HT1080 (cell line): Measurements from ENCODE around the gene FRS2. TPM values are rescaled to one million over a fixed set of nuclear protein-coding genes. Genes with fewer than 3 reads are reported as not detected.
A peak's percentile ranks its signal among the peaks of the same experiment; 100 is the strongest.
"Not testable (repeated sequence)": the region's sequence is repeated elsewhere in the genome, so short reads cannot be mapped to it uniquely, and the experiment has no call there.

Experiments
- DNase-seq: peaks from one replicate; pipeline ENCODE4 v3.0.0-alpha.2; 2015; ENCODE audit warnings: low read depth
- polyA plus RNA-seq, 2 experiments: library from polyadenylated mRNA; depleted of rRNA; stranded (reverse); fragments of >200 nt; gene quantifications; 2 replicates each; pipeline ENCODE4 v1.2.3, GENCODE V29; 2015
- total RNA-seq: library from RNA; depleted of rRNA; stranded (reverse); fragments of >200 nt; shearing (Covaris generic); gene quantifications from 2 replicates; pipeline ENCODE4 v1.2.3, GENCODE V29; 2014; rRNA removed

Gene FRS2, protein sequence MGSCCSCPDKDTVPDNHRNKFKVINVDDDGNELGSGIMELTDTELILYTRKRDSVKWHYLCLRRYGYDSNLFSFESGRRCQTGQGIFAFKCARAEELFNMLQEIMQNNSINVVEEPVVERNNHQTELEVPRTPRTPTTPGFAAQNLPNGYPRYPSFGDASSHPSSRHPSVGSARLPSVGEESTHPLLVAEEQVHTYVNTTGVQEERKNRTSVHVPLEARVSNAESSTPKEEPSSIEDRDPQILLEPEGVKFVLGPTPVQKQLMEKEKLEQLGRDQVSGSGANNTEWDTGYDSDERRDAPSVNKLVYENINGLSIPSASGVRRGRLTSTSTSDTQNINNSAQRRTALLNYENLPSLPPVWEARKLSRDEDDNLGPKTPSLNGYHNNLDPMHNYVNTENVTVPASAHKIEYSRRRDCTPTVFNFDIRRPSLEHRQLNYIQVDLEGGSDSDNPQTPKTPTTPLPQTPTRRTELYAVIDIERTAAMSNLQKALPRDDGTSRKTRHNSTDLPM
- 11.7 and 19.1 TPM in 2 replicates for total RNA-seq
- 14.3 and 18.2 TPM in 2 replicates for polyA plus RNA-seq (2015; cell fraction: cytosol; rRNA removed)
- polyA plus RNA-seq (2015; cell fraction: nucleus; rRNA removed) = 14.8 and 21.2 TPM in 2 replicates

DNA sequence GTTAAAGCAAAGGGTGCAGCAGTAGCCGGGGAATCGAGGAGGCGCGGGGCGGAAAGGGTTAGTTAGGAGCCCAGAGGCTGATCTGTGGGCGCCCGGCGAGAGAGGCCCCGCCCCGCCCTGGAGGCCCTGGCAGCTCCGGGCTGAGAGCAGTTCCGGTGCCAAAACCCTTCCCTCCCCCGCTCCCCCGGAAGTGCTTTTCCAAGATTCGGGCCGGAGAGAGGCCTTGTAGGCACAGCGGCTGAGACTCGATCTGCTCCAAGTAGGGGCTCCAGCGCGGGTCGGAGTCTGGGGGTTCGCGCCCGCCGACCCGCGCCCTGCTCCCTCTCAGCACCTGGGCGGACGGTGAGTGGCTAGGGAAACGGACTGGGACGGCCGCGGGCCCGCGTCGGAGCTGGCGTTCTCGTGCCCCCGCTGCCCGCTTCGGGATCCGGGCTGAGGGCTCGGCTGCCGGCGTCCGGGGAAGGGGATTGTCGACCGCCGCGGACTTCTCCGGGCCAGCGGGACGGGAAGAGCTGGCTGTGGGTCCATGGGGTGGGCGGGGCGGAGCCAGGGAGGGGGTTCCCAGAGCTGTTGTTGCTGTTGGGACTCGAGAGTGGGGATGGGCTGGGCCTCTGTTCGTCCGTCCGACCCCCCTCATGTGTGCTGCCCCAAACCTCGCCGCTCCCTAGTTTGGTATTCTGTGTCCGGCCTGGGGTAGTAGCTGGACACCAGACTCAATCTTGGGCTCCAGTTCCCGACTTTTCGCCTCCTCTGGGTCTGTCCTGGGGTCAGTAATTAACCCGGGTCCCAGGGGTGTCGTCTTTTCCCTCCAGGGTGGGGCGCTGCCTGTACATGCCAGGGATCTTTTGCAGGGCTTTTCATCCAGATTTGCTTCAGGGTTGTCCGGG, at the start of gene FRS2:
TSS of gene FRS2 (plus strand) at position 200 of the 887 bp plus-strand sequence. CDS start 98,643 bp downstream, outside the sequence.
- peak; percentile 88 for DNase-seq

DNA sequence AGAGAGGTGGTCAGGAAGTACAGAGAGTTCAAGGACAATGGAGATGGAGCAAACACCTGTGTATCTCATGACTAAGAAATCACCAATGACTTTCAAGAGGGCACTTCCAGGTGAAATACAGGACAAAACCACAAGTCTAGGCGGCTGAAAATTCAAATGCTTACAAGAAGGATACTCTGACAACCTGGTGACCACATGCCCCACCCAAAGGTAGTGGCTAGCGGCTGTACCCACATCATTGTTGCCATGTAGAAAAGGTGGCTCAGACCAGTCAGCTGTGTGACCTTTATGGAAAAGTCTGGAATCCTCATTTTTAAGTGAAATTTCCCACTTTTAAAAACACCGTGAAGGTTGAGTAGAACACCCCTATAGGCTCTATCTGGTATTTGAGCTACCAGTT, 48.6 kb upstream of the FRS2 start:
- no peak for DNase-seq

DNA sequence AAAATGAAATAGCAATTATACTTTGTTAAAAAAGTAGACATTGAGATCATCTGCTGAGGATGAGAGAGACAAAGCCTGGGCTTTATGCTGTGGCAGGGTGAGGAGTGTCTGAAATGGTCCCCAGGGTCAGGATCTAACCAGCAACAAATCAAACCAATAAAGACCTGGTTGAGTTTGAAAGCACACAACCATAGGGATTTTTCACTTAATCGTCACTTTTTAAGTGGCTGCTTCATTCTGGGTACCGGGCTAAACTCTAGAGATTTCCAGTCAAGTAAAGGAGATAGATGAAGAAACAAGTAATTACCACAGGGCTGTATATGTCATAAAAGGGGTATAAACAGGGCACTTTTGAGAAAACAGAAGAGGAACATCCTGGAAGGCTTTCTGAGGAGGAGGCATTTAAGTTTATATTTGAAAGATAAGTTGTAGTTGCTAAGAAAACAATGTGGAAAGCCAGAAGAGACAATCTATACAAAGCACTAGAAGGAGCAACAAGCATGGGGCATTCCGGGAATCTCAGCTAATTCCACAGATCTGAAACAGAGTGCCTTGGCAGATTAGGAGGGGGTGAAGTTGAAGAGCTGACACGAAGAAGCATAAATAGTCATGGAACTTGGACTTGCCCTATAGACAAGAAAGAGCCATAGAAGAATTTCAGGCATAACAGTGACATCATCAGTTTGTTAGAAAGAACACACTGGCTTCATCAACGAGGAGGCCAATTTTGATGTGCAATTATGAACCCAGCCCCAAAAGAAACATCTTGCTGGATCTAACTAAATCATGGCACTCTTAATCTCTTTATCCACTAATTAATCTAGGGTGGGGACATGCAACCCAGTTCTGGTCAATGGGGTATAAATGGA, 46.9 kb upstream of the FRS2 start:
- DNase-seq = no peak

DNA sequence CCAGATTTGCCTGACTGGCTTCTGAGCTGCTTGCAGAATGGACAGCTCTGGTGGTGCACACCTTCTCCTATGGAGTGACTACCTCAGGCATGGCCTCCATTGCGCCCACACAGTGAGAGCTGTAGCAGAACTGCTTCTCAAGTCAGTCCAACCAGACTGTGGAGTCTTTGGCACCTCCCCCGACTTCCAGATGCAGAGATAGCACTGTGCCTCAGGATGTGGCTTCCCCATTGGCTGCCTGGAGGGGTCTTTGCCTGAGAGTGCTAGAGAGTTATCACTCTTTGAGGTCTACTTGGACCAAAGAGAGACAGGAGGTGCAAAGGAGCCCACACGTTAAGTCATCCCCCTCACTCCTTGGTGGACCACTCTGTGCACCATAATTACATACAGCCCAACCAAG, 44.8 kb upstream of the FRS2 start:
- DNase-seq = no peak

DNA sequence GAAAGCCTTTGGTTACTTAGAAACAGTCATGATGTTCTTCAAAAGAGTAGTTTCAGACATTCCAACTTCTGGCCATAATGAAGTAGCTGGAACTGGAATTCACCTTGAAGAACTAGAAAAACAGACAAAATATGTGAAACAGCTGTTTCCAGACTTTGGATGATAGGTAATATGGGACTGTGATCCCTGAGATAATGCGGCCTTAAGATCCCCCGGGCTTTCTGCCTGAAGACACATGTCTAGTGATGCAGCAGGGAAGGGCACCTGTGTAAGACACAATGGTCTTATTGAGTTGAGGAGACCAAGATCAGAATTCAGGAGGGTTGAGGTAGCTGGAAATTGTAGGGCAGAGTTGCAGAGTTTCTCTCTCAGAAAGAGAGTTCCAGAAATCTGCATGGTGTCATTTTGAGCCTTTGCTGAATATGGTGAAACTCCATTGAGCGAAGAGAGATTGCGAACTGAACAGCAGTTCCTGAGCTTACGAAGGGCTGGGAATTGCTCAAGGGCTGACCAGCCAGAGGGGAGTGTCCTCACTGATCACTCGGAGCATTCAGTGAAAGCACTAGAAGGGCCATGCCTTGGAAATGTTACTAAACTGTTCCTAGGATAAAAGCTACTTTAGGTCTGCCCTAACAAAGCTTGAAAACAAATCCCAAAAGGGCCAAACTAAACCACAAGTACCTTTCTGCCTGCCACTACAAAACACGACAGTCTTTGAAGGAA, 41.7 kb upstream of the FRS2 start:
- DNase-seq = no peak

DNA sequence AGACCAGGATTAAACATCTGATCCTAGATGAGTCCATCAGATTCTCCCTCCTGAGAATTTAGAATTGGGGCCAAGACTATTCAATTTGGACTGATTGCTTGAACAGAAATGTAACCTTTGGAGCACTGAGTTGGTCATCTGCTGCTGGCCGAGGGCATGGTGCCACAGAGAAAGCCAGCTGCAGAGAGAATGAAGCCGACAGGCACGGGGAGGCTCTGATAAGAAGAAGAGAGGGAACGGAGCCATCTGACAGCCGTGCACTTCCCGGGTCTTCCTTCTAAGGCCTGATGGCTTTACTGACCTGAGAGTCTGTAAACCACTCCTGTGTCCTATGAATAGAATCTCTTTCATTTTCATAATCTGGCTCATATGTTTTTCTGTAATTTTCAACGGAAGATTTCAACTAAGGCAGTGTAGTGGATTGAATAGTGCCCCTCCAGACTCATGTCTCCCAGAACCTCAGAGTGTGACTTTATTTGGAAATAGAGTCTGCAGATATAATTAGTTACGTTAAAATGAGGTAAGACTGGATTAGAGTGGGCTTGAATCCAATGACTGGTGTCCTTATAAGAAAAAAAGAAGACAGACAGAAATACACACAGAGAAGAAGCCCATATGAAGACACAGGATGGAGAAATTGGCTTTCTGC, 39.1 kb upstream of the FRS2 start:
- no peak for DNase-seq

DNA sequence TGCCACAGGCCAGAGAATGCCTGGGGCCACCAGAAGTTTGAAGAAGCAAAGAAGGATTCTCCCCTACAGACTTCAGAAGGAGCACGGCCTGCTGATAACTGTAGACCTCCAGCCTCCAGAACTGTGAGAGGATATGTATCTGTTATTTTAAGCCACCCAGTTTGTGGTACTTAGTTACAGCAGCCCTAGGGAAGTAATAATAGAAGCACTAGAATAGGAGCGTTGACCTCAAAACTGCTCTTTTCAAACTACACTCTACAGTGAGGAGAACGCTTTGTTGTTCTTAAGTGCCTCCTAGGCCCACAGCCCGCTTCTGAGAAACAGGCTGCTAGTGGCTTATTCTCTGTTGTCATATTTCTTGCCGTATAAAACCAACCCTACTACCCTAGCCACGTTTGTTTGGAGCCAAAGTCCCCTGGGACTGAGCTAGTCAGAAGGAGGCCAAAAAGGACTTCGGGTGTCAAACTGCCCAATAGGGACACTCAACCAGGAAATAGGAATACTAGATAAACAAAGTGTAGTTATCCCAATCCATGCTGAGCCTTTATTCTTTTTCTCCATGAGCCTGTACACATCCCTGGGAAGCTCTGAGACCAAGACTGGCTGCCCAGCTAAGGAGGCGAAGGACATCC, 38.5 kb upstream of the FRS2 start:
- no peak for DNase-seq

DNA sequence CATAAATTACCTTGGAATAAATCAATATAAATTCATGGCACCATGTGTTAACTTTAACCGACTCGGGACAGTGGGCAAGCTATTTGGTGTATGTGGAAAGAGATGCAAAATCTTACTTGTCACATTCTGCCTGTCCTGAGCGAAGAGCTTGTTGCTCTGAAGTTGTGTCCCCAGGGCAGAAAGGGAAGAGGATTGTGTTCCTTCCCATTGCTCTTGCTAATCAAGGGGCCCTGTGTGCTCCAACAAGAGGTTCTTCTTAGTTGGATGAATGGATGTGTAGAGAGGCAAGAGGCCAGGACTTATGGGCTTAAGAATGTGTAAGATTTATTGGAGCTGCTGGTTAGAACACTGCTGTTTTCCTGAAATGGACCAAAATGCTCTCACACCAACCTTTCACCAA, 36.5 kb upstream of the FRS2 start:
- no peak for DNase-seq

DNA sequence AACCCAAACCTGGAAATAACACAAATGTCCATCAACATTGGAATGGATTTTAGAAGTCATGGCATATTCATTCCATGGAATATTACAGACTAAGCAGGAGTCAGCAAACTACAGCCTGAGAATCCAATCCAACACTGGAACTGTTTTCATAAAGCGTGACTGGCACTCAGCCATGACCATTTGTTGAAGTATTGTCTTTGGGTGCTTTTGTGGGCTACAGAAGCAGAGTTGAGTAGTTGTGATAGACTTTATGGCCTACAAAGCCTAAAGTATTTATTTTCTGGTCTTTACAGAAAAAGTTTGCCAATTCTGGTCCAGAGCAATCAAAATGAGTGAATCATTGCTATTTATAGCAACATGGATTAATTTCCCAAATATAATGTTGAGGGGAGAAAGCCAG, 34.5 kb upstream of the FRS2 start:
- DNase-seq = no peak

DNA sequence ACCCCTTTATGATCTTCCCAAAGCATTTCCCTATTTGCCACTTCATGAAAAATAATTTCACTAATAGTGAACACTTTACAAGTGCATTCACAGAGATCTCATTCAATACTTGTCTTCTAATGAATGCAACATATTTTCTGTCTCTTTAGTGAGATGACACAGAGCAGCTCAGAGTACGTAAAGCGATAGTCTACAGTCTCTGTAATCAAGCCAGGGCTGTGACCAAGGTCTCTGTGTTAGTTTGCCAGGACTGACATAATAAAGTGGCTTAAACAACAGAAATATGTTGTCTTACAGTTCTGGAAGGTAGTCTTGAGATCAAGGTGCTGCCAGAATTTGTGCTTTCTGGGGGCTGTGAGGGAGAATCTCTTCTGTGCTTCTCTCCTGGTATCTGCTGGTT, 33.1 kb upstream of the FRS2 start:
- no peak for DNase-seq

DNA sequence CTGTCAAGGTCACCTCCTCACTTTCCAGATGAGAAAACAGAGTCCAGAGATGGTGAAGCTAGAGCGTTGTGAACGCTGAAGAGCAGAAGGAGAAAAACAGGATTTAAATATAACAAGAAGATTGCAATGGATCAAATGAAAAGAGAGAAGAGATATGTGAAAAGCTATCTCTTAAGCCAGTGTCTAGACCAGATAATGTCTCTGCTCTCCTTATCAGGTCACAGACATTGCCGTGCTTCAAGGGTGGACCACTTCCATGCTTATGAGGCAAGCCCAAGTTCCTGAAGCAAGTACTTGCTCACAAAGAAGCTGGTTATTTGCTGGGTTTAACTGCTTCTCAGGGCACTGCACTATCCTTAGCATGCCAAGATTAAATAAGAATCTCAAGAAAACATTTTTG, 31.6 kb upstream of the FRS2 start:
- no peak for DNase-seq

DNA sequence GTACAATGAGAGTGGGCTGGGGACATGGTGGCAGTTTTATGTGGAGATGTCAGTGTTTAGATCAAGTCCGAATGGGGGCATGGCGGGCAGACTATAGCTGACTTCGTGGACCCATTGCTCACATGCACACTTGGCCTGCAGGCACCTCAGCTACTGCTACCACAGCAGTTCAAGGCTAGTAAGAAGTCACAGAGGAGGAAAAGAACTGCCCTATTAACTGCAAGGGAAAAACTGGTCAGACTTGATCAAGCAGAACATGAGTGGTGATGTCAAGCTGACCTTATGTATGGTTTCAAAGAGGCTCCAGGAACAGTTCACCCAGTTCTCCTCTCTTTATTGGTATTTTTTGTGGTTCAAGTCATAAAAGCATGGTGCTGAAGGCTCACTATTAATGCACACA, 30.2 kb upstream of the FRS2 start:
- no peak for DNase-seq

DNA sequence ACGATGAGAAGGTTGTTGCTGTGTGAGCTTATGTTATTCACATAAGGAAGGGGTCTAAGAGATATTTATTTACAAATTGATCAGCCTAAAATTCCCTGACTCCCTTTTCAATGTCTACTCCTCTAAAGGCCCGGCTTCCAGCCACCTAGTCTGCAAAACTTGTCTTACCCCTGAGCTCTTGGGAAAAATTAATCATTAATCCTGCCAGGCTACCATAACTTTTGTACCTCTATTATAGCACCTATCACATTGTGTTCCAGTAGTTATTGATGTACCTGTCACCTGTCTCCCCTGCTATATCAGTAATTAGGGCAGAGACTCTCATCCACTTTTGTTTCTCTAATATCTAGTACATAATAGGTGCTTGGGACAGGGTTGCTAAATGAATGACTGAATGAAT, 29.3 kb upstream of the FRS2 start:
- DNase-seq = no peak

DNA sequence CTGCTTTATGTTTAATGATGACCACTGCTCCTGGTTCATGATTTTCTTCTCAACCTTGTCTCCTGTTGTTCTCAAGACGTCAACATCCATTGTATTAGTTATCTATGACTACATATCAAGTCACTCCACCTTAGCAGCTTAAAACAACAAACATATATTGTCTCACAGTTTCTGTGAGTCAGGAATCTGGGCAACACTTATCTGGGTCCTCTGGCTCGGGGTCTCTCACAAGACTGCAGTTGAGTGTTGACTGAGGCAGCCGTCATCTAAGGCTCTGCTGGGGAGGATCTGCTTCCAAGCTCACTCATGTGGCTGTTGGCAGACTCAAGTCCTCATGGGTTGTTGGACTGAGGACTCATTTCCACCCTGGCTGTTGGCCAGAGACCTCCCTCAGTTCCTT, 27.3 kb upstream of the FRS2 start:
- peak; percentile 83 for DNase-seq

DNA sequence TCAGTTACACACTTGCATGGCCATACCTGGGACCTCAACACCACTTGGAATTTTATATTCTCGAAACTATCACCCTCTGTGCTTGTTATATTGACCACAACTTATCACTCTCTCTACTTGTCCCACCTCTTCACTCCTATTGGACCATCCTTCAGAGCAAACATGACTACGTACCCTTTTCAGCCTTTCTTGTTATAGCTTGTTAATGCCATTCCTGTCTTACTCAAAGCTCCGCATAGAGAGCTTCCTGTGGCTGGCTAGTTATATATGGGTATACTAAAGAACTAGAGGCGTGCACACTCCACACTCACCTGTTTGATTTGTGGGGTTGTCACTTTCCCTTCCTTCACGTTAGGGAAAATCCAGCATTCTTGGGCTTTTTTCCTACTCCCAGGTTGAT, 26.3 kb upstream of the FRS2 start:
- DNase-seq = no peak

DNA sequence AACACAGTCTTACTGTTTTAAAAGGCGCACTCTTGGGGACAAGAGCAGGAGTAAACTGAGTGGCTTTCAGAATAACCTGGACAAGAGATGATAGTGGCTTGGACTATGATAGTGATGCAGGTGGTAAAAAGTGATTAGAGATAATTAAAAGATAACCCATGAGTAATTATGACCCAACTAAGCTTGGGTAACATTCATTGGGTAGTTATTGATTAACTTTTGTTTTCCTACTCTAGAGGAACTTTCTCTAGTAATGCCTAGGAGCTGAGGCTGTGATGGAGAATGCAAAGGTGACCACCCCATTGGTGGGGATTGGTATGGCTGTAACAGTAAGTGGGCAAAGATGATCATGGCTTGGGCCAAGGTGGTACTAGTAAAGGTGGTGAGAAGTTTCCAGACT, 22.3 kb upstream of the FRS2 start:
- DNase-seq = no peak

DNA sequence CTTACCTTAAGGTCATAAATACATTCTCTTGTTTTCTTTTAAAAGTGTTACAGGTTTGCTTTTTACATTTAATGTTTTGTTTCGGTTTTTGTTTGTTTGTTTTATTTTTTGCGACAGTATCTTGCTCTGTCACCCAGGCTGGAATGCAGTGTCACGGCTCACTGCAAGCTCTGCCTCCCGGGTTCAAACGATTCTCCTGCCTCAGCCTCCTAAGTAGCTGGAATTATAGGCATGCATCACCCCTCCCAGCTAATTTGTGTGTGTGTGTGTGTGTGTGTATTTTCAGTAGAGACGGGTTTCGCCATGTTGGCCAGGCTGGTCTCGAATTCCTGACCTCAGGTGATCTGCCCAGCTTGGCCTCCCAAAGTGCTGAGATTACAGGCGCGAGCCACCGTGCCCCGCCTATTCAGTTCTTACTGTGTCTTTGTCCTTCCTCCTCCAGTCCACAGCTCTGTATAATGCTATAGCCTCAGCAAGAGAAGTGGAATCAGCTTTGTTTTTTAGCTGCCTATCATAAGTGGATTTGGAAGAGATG, 17.5 kb upstream of the FRS2 start:
- DNase-seq = not testable (repeated sequence)

DNA sequence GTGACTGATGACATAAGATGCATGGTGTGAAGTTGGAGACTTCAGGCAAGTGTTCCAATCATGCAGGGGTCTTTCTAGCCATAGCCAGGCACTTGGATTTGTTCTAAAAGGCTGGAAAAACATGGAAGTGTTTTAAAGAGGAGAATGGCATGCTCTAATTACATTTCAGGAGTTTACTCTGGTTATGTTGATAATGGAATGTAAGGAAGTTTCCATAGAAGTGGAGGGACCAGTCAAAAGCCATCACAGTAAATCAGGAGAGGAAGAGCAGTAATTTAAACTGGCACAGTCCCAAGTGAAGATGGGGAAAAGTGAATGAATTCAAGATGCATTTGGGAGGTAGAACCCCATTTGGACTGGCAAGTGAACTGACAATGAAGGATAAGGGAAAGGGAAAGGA, 13.9 kb upstream of the FRS2 start:
- DNase-seq = no peak

DNA sequence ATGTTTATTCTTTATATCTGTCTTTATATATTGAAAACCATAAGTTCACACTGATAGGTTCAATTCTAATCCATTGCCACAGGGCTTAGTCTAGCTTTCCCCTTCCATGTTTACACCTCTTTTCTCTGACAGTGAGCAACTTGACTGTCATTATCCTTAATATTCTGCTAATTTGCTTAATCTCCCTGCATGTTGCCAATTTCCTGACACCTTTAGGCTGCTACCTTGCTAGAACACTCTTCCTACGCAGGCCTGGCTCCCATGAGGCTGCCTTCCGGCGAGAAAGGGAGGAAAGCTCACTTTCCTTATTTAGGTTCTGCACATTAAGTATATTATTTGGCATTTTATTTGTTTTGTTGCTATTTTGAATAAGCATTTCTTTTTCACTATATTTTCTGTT, 12.8 kb upstream of the FRS2 start:
- DNase-seq = no peak
